K562 (cell line): ENCODE data around the gene NXPH4. TPM values are rescaled to one million over a fixed set of nuclear protein-coding genes. Genes with fewer than 3 reads are reported as not detected.

ENCODE experiments used
- BRD4 ChIP-seq: fragments of 200-600 bp; sonication (generic); IDR thresholded peaks from 2 replicates; pipeline ENCODE4 v1.6.1; 2017; ENCODE audit warnings: inconsistent platforms
- CHD7 ChIP-seq: fragments of 200-600 bp; sonication (generic); IDR thresholded peaks from one replicate; pipeline ENCODE4 v1.6.1; 2012; ENCODE audit warnings: mild to moderate bottlenecking, low read depth, low read length, inconsistent platforms
- HMGN3 ChIP-seq: IDR thresholded peaks from 2 replicates; pipeline ENCODE4 v1.6.1; 2011; ENCODE audit warnings: borderline replicate concordance, low read depth, mild to moderate bottlenecking, mixed read lengths, low read length; ENCODE audit not compliant: insufficient read length; ENCODE audit errors: extremely low read depth
- MXI1 ChIP-seq: IDR thresholded peaks from 2 replicates; pipeline ENCODE4 v1.6.1; 2011; ENCODE audit warnings: low read depth, mild to moderate bottlenecking, improper control_type of control experiment, low read length
- SAP30 ChIP-seq: fragments of 200-600 bp; sonication (generic); IDR thresholded peaks from 2 replicates; pipeline ENCODE4 v1.6.1; 2012; ENCODE audit warnings: borderline replicate concordance, low read depth, mild to moderate bottlenecking, moderate library complexity, low read length, control low read depth, inconsistent platforms; ENCODE audit not compliant: insufficient read depth, poor library complexity, severe bottlenecking
- SIN3A ChIP-seq, 2 experiments: fragments of 150-350 bp in 1 of 2; IDR thresholded peaks; 2 replicates each; pipeline ENCODE4 v1.6.1; 2011 to 2016; ENCODE audit warnings: borderline replicate concordance in 2 of 2, low read depth in 2 of 2, low read length in 2 of 2, mild to moderate bottlenecking in 2 of 2, moderate library complexity in 2 of 2; ENCODE audit not compliant: control insufficient read depth in 1 of 2
- SMARCB1 ChIP-seq: IDR thresholded peaks from 2 replicates; pipeline ENCODE4 v1.6.1; 2011; ENCODE audit warnings: improper control_type of control experiment, low read depth; ENCODE audit not compliant: insufficient read length
- SNAPC5 ChIP-seq: fragments of 250-450 bp; sonication (Bioruptor Pico); IDR thresholded peaks from 2 replicates; pipeline ENCODE4 v1.8.0; 2021; ENCODE audit warnings: moderate library complexity, mild to moderate bottlenecking, inconsistent platforms
- TCF15 ChIP-seq: fragments of 250-450 bp; sonication (Bioruptor Pico); IDR thresholded peaks from 2 replicates; pipeline ENCODE4 v1.8.0; 2022; ENCODE audit warnings: moderate library complexity, mild to moderate bottlenecking, inconsistent platforms
- polyA plus RNA-seq, 8 experiments: library from polyadenylated mRNA; depleted of rRNA in 4 of 8; stranded (reverse) in 5 of 8; unstranded in 3 of 8; fragments of >200 nt; fragmentation: Nextera tagmentation in 2 of 8; fragmentation: Illumina TruSeq in 1 of 8; extraction: Ambion mirVana in 2 of 8; extraction: Trizol in 1 of 8; gene quantifications; 2 replicates each; pipeline versions ENCODE4 v1.2.1 to v1.2.3, GENCODE V29; 2011 to 2014; ENCODE audit warnings: inconsistent platforms in 1 of 8, missing spikeins in 1 of 8
- total RNA-seq, 7 experiments: library from RNA; depleted of rRNA in 6 of 7; stranded (reverse); fragments of >200 nt in 6 of 7; fragmentation: Illumina TruSeq in 2 of 7; extraction: Trizol in 2 of 7; gene quantifications; 2 replicates each; pipeline versions ENCODE4 v1.2.1 to v1.2.3, GENCODE V29; 2011 to 2021; ENCODE audit warnings: low replicate concordance in 1 of 7
- TF ChIP-seq, protein P1 (sequence below): fragments of 200-800 bp; sonication (Bioruptor generic); IDR thresholded peaks from 2 replicates; pipeline ENCODE4 v1.6.1; 2017; ENCODE audit warnings: missing genetic modification characterization, missing compliant biosample characterization

NXPH4 gene
- total and polyA plus RNA-seq, 9 of the 15 experiments (the other 6 are each of a cell fraction or from before 2014, with no cell fraction given): 0.49 to 2.7 (median 1.1) TPM; not detected in 4

DNA sequence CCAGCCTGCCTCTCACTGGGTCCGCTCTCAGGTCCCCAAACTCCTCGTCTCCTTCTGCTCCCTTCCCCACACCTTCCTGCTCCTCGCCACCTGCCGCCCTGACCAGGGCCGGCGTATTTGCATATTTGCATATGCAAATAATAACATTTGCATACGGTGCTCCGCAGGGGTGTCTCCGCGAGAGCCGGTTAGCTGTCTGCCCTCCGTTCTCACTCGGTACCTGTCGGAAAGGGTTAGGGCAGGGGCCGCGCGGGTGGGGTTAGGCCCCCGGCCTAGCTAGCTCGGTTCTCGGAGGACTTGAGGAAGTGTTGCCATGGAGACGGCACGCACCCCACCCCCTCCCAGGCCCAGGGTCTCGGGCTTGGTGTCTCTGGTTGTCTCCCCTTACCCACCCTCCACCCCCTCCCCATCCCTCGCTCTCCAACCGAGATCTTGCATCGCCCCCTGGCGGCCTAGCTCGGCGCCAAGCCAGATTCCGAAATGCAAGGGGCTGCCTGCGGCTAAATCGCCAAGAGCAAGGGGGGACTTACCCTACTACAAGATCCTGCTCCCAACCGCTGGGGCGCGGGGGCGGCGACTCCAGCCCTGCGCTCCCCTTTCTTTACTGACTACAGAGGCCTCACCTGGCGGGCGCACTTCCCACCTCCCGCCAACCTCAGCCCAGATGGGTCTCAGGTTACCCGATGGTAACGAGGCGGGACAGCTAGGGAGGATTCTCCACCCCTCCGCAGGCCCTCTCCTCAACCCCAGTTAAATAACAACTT is 26.3 kb downstream of the NXPH4 start (continued):
- TF ChIP-seq CHD7: no peak
- TF ChIP-seq SMARCB1: no peak
- TF ChIP-seq SAP30: no peak
- no peak for TF ChIP-seq SNAPC5 (CRISPR knock-in tag)
- TF ChIP-seq MXI1: no peak
- no peak for TF ChIP-seq BRD4
- TF ChIP-seq HMGN3: peak; percentile 31
- TF ChIP-seq, protein P1, sequence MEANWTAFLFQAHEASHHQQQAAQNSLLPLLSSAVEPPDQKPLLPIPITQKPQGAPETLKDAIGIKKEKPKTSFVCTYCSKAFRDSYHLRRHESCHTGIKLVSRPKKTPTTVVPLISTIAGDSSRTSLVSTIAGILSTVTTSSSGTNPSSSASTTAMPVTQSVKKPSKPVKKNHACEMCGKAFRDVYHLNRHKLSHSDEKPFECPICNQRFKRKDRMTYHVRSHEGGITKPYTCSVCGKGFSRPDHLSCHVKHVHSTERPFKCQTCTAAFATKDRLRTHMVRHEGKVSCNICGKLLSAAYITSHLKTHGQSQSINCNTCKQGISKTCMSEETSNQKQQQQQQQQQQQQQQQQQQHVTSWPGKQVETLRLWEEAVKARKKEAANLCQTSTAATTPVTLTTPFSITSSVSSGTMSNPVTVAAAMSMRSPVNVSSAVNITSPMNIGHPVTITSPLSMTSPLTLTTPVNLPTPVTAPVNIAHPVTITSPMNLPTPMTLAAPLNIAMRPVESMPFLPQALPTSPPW (CRISPR knock-in tag): peak; percentile 30; the same call in 1 of the 2 replicates
- TF ChIP-seq SIN3A (IDR thresholded peaks at IDR 0.05; ENCODE audit: borderline replicate concordance in 2 of 2, control insufficient read depth in 1 of 2, low read depth in 2 of 2, low read length in 2 of 2): 0 out of 4 replicates have a peak, but pooled peaks have one; percentile 23 to 51
- no peak for TF ChIP-seq TCF15 (CRISPR knock-in tag)
